ENCODE data around the gene ZNF474.

- no peak for TF ChIP-seq CTCF (conservative IDR thresholded peaks at IDR 0.05; ENCODE audit: low read depth, low read length)
- no peak for TF ChIP-seq RCOR1 (IDR thresholded peaks at IDR 0.05; ENCODE audit: insufficient replicate concordance, low read length)
- peak; percentile 36; the same call in 1 of the 2 replicates for TF ChIP-seq POLR2A (IDR thresholded peaks at IDR 0.05; ENCODE audit: low read depth, low read length)
- no peak for TF ChIP-seq RAD21 (IDR thresholded peaks at IDR 0.05; ENCODE audit: low read length)
- TF ChIP-seq USF2 (IDR thresholded peaks at IDR 0.05; ENCODE audit: low read depth, low read length) = no peak
- TF ChIP-seq ELK1 (IDR thresholded peaks at IDR 0.05; ENCODE audit: borderline replicate concordance, low read depth, low read length) = no peak
- TF ChIP-seq MAFK (IDR thresholded peaks at IDR 0.05; ENCODE audit: low read depth, low read length) = no peak
These were observed 22.3 kb downstream of the ZNF474 start for GRCh38 chr5:122151640-122152039.
